ENCODE results near the gene PPT2. TPM values are rescaled to one million over a fixed set of nuclear protein-coding genes. Genes with fewer than 3 reads are reported as not detected.
A peak's percentile ranks its signal among the peaks of the same experiment; 100 is the strongest.
"Not testable (repeated sequence)": the region's sequence is repeated elsewhere in the genome, so short reads cannot be mapped to it uniquely, and the experiment has no call there.

PPT2 gene
- total and polyA plus RNA-seq, 2 of the 8 experiments (the other 6 are each of a cell fraction or from before 2014, with no cell fraction given): 24.1 to 39.5 TPM

DNA sequence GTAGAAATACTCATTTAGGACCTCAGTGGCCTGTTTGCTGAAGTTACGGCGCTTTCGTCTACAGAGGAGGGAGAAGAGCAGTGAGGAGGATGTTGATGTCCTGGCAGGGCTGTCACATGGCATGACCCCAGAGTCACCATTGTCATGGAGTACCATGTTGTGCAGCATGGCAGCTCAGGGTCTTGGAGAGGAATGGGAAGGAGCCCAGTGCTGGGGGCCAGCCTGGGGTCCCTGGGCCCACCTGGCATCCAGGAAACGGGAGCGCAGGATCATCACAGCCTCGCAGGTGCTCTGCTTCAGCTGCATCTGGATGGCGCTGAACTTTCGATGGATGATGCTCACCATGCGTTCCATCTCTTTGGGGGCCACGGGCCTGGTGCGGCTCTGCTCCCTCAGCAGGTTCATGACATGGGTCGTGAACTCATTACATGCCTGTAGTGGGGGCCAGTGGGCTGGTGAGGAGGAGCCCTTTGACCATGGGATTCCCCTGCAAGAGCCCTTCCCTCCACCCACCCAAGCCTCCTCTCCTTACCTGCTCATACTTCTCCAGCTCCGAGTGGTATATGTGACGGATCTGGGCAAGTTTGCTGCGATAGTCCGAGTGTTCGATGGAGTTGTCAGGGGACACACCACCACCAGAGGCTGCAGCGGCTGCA lies 33.9 kb downstream of the PPT2 start:
- H4K8ac ChIP-seq (ENCODE audit: extremely low read depth, insufficient read depth, low read length); H3K27ac ChIP-seq (ENCODE audit: low read depth, low read length); H2BK5ac ChIP-seq (ENCODE audit: low read depth, low read length); H2BK15ac ChIP-seq (ENCODE audit: low read length); H3K27me3 ChIP-seq (replicated peaks in 1 of 4; ENCODE audit: control insufficient read depth in 3 of 4, extremely low read depth in 1 of 4, insufficient read depth in 3 of 4, low read length in 3 of 4); H4K20me1 ChIP-seq (replicated peaks in 1 of 2; ENCODE audit: control insufficient read depth in 1 of 2, insufficient read depth in 2 of 2, low read length in 2 of 2); H3K23ac ChIP-seq (ENCODE audit: insufficient read length); H3K14ac ChIP-seq (ENCODE audit: insufficient read length); H3K18ac ChIP-seq (ENCODE audit: extremely low read depth, low read length); H2AFZ ChIP-seq (ENCODE audit: low read length); H2BK12ac ChIP-seq (ENCODE audit: low read depth, low read length); H4K5ac ChIP-seq (ENCODE audit: insufficient read length, low read depth, low read length); H4K91ac ChIP-seq (replicated peaks; ENCODE audit: insufficient read length, low read length); H3K56ac ChIP-seq (replicated peaks; ENCODE audit: insufficient read length, low read depth, low read length); H3K4ac ChIP-seq (replicated peaks; ENCODE audit: insufficient read length, low read depth, low read length); H2BK120ac ChIP-seq (replicated peaks; ENCODE audit: low read depth, low read length); H3K23me2 ChIP-seq (ENCODE audit: low read depth, low read length); H2AK5ac ChIP-seq (ENCODE audit: low read depth, low read length); H3K9me3 ChIP-seq (ENCODE audit: insufficient read depth in 2 of 2, low read depth in 1 of 2, low read length in 1 of 2); H3K79me1 ChIP-seq (ENCODE audit: low read depth, low read length); H2BK20ac ChIP-seq (ENCODE audit: low read length); H3K9ac ChIP-seq (replicated peaks in 1 of 4; ENCODE audit: extremely low read depth in 1 of 4, low read depth in 3 of 4, low read length in 3 of 4); FAIRE-seq; DNase-seq (ENCODE audit: low read depth in 1 of 2, low spot score in 2 of 2): not testable (repeated sequence)
- H3K36me3 ChIP-seq (ENCODE audit: control insufficient read depth in 2 of 4, insufficient read depth in 4 of 4, low read length in 3 of 4): peaks cover 4 to 21% (median 19%) of the 10 kb centered on the region in 4 experiments; a peak in 7 of 8 replicates
- peaks cover 0 to 26% (median 16%) of the 10 kb centered on the region in 4 experiments; a peak in 6 of 7 replicates for H3K4me1 ChIP-seq (replicated peaks in 1 of 4; ENCODE audit: control insufficient read depth in 3 of 4, insufficient read depth in 4 of 4, low read length in 3 of 4)
- H3K79me2 ChIP-seq (ENCODE audit: control insufficient read depth in 1 of 2, insufficient read depth in 2 of 2, low read length in 2 of 2): peaks cover 0 to 13% of the 10 kb centered on the region in 2 experiments; a peak in 2 of 4 replicates
- H3K4me2 ChIP-seq (ENCODE audit: insufficient read depth in 1 of 2, low read depth in 2 of 2, low read length in 2 of 2): peak overlapping the region in 1 of 2 experiments; percentile 90; a peak in 2 of 4 replicates
- POLR2A ChIA-PET (ENCODE audit: partially characterized antibody): interaction anchor here (1.2 to 13.3 kb wide), 6 partner anchors 8 to 58 kb away, joined by 3 to 194 read pairs (median 4); partner anchors contain the start of genes AGPAT1, FKBPL, PRRT1 and RNF5
- 0 out of 8 replicates have a peak overlapping the region, but pooled peaks of 1 of the 4 experiments have one; percentile 30 for H3K4me3 ChIP-seq (ENCODE audit: extremely low read depth in 1 of 4, insufficient read depth in 2 of 4, low read depth in 3 of 4, low read length in 4 of 4)
- CTCF ChIA-PET (ENCODE audit: partially characterized antibody): interaction anchor here (1.1 to 3.2 kb wide), 6 partner anchors 11 to 70 kb away, joined by 4 to 13 read pairs (median 6); partner anchors contain the start of genes AGPAT1 and PRRT1
- 91% methylated on average over 13 of the region's 18 CpGs; no CpG with 5 or more reads in 1 of the 2 experiments for WGBS, 2 experiments (ENCODE audit: extremely low coverage in 1 of 2, insufficient coverage in 1 of 2, insufficient read length in 1 of 2, insufficient replicate concordance in 2 of 2, low coverage in 1 of 2, low lambda C conversion rate in 2 of 2, missing lambda C conversion rate in 1 of 2)

Data from H1 (cell line).